ENCODE measurements around the gene TOR4A.

The TOR4A gene

GRCh38 chr9:137309368-137310188 lies 32.1 kb downstream of the TOR4A start:
- DNase-seq, result no peak

DNA sequence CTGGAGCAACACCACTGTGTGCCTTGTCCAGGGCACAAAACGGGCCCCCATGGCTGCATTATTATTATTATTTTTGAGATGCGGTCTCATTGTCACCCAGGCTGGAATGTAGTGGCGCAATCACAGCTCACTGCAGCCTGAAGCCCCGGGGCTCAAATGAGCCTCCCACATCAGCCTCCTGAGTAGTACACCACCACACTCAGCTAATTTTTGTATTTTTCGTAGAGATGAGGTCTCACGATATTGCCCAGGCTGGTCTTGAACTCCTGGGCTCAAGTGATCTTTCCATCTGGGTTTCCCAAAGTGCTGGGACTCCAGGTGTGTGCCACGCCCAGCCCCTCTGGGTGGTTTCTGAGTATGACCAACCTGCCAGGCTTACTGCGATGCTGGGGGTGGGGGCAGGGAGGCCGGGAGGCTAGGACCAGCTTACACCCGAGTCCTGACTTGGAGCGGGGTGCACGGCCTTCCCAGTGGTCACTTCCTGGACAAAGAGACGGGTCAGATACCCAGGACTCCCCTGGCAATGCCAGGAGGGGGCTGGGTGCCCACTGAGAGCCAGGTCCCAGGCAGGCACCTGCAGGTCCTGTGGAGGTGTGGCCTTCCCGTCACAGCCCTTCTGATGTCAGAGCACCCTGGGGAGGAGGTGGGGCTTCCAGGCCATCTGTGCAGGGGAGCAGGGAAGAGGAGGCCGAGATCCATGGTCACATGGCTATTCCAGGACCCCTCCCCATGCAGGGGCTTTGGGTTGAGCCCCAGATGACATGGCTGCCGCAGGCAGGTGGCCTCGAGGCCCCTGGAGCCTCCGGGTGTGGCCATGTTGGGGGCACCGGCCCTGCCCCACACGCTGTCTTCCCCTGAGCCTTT lies 32.9 kb downstream of the TOR4A start:
- DNase-seq, result no peak

GRCh38 chr9:137311171-137311985 lies 33.9 kb downstream of the TOR4A start:
- DNase-seq, result no peak

DNA sequence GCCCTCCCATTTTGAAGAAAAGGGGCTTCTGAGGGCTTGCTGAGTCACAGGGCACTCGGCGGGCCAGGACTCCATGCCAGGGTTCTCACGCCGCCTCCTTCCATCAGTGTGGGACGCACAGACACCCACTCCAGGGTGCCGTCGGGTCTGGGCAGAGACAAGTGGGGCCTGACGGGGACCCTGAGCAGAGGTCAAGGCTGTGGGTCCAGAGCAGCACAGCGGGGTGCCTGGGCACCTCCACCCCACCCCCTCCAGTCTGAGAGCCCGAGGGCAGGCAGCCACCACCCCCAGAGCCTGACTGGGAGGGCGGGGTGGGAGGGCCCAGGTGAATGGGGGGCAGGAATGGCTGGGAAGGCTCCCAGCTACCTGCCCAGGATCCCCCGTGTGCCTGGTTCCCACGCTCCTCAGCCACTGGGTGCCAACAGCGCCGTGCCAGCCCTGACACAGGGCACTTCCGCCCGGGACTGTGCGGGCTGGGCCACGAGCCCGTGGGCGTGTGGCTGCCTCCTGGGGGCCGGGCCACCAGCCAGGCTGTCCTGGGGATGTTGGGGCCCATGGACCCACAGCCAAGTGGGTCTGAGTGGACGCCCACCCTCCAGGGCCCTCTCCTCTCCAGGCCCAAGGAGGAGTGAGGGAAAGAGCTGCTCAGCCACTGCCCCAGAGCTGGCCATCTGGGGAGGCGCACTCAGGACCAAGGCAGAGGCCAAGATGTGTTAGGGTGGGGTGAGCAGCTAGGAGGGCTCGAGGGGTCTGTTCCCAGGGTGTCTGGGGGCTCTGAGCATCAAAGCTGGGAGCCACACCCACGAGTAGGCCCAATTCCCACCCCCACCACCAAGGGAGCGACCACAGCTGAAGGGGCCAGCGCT lies 34.7 kb downstream of the TOR4A start:
- no peak for DNase-seq

GRCh38 chr9:137312852-137313325 lies 35.4 kb downstream of the TOR4A start:
- no peak for DNase-seq

GRCh38 chr9:137313326-137313936 lies 35.9 kb downstream of the TOR4A start:
- DNase-seq, result no peak

DNA sequence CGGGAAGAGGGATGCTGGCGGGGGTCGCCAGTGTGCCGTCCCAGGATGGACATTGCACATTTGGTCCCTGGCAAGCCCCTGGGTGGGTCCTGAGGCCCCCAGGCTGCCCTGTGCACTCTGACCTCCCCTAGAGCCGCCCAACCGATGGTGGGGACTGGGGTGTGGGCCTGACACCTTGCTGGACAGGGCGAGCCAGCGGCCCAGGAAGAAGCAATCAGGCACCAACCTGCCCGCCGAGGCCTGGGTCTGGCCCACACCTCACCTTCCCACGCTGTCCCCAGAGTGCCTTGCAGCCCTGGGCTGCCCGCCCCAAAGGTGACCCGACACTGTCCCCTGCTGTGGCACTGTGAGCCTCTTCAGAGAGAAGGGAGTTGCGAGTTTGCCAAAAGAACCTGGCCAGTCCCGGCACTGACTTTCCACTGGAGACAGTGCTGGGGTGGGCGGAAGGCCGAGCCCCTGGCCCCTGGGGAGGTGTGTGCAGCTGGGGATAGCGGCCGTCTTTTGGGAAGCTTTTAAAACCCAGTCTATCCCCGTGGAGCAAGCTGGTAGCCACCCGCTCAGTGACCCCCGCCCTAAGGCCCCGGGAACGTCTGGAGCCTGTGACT lies 36.5 kb downstream of the TOR4A start:
- DNase-seq, result no peak

DNA sequence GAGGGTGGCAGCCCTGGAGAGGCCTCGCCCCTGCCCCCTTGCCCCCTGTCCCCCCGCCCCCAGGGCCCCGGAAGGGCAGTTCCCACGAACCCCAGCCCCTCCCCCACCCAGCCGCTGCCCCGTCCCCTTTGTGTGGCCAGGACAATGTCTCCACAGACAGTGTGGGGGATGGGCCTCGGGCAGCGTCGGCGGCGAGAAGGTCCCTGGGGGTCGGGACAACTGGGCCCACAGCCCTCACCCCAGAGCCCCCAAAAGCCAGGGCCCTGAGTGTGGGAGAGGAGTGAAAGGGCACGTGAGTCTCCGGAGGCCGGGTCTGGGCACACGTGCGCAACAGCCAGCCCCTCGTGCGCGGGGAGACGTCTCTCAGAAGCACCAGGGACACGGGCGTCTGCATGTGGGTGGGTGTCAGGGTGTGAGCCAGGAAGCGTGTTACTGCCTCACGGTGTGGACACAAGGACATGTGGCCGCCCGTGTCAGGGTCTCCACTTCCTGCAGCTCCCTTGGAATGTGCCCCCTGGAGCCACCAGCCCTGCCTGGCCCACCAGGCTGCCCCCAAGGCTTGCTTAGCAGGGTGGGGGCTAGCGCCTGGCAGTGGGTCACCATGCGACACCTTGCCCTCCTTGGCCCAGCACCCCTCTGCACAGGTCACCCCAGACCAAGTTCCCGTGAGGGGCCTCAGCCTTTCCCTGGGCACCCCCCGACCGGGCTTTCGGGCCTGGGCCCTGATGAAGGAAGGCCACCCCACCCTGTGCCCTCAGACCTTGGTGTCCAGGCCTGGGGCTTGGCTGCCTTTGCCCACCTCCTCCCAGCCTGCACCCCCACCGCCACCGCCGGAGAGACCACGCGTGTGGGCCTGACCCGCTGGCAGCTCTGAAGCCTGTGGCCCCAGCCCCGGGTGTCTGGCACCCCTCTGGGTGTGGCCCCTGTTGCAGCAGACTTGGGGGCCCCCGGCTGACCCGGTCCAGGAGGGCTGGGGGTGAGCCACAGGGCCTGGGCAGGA lies 37.3 kb downstream of the TOR4A start:
- no peak for DNase-seq

GRCh38 chr9:137315581-137316011 lies 38.1 kb downstream of the TOR4A start:
- DNase-seq, result no peak

DNA sequence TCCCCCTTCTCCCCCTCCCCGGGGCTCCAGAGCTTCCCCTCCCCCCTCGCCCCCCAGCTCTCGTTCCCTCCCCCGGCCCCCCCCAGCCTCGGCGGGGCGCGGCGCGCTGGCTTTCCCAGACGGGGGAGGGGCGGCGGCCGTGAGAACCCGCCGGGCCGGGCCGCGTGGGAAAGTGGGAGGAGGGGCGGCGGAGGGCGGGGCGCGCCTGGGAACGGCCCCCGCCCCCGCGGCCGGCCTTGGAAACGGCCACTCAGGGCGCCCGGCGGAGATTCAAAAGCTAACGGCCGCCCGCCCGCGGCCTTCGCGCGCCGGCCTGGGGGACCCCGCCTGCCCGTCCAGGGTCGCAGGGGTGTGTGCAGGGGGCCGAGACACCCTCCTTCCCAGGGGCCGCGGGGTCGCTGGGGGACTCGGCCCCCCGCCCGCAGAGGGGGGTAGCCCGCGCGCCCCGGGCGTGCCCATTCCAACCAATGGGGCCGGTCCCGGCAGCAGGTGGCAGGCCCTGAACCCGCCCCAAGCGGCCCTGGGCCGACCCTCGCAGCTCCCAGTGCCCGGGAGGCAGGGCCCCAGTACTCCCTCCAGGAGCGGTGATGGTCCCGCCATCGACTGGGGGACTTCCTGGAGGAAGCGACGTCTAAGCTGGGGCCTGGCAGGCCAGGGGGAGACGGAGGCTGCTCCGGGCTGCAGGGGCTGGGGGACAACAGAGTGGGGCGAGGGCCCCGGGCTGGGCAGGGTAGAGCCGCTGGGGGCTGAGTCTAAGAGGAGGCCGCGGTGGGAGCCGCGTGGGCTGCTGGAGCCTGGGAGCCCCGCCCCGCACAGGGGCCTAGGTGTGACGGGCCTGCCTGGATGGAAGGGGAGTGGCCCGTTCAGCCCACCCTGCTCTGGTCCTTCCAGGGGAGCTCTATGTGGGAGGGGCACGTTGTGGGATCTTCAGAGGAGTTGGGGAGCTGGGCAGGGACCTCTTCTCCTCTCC lies 38.8 kb downstream of the TOR4A start:
- DNase-seq, result no peak

GRCh38 chr9:137317021-137317717 lies 39.6 kb downstream of the TOR4A start:
- DNase-seq, result no peak

DNA sequence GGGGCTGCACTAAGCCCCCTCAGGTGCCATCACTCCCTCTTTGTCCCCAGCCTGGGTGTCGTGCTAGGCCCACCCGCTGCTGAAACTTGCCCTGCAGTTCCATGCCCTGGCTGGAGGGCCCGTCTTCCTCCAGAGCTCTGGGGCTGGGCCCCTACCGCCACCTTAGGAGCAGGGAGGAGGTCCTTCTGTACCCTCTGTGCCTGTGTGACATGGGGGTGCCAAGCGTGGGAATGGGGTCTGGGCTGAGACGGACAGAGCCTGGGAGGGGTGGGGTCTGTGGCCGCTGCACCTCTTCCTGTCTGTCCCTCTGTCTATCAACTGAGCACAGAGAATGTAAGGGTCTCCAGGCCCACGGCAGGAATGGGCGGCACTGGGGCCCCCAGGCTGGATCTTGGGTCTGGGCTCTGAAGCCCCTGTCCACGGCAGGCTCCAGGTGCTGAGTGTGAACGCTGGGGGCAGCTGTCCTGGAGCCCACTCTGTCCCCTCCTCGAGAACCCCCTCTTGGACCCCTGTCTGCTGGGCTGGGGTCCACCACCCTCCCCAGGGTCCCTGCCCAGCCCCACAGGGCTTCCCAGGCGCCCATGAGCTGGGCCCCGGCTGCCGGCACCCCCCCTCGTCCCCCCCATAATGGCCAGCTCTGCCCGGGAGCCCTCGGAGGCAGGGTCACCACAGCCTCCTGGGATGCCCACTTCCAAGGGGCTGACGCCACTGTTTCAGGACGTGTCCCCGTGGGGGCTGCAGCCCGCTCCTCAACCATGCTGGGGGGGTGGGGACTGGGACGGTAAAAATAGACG lies 40.4 kb downstream of the TOR4A start:
- no peak for DNase-seq

DNA sequence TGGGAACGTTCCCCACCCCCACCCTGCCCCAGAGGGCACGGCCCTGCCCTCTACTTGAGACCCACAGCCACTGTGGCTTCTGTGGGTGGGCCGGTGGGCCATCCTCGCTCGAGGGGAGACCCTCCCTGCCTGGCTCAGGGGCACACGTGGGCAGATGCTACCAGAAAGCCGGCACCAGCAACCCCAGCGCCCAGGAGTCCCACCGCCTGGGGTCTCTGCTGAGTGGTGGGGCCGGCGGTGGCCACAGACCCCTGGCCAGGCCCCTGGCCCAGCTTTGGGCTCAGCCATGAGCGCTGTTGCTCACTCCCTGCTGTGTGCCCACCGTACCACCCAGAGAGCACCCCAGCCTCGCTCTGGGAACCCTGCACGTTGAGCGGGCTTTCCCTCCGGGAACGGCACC lies 41.1 kb downstream of the TOR4A start:
- DNase-seq, result no peak

DNA sequence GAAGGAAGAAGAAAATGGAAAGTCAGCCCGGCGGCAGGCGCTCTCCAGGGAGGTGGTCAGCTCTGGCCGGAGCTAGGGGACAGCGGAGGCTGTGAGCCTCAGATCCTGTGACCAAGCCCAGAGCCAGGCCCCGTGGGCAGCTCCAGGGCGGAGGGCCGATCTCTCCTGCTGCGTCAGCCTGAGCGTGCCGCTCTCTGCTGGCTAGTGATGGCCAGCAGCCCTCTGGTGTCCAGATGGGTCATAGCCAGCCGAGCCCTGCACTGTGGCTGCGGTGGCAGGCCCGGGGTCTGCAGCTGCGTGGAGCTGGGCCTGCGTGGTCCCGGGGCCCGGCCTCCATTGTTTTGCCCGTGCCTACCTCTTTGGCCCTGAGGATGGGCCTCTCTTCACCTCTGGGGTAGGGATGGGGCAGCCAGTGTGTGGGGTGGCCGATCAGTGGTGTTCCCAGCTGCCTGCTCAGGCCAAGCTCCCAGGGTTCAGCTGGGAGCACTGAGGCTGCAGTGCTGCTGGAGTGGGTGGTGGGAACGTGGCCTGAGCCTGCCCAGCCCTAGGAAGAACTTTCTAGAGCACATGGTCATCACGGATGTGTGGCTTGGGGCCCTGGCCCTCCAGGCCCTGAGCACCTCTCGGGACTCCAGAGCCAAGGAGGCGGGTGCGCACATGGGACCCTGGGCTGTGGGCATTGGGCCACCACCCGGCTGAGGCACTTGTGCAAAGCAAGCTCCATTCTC lies 41.6 kb downstream of the TOR4A start:
- DNase-seq, result no peak

DNA sequence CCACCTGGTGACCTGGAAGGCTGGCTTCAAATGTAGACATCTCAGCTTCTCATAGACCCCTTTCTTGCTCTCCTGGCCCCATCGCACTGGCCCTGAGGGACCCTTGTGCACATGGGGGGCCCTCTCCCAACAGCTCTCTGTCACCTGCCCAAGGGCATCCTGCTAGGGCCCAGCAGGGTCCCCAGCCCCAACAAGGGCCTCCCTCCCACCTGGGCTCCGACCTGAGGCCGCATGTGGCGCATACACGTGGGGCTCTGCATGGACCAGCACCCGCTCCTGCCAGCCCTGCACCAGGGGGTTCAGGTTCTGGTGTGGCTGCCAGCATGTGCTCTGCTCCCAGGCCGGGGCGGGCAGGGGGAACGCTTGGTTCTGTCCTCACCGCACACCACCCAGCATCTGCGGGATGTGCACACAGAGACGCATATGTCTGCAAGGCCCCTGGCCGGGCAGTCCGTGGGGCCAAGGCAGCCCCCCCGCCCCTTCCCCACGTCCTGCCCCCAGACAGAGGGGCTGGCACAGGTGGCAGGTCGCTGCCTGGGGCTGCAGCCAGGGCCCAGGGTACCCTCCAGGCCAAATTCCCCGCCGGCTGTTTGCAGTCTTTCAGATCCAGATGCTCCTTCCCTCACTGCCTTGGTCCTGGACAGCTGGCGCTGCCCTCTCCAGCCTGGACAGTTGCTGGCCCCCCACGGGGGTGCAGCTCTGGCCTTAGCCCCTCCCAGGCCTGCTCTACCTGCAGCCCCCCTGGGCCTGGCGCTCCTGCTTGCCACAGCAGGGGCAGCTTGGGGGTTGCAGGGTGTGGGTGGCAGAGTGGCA lies 42.4 kb downstream of the TOR4A start:
- no peak for DNase-seq

Data from NCI-H1105 (cell line).